H1 (cell line): Measurements from ENCODE around the gene PRKN. TPM values are rescaled to one million over a fixed set of nuclear protein-coding genes. Genes with fewer than 3 reads are reported as not detected.
A peak's percentile ranks its signal among the peaks of the same experiment; 100 is the strongest.

Experiments used
- CTCF ChIA-PET: fragments of 300-600 bp; sonication (Branson Sonifier 250); formaldehyde crosslinking; loops from one replicate; lab custom pipeline; 2021; ENCODE audit not compliant: partially characterized antibody; lab: Charles Lee
- POLR2A ChIA-PET: fragments of 300-600 bp; sonication (Branson Sonifier 250); formaldehyde crosslinking; loops from one replicate; lab custom pipeline; 2021; ENCODE audit warnings: inconsistent platforms; ENCODE audit not compliant: partially characterized antibody; lab: Charles Lee
- DNase-seq, 2 experiments: peaks; one replicate each; pipeline versions ENCODE4 v3.0.0 to v3.0.0-alpha.2; 2010 to 2022; ENCODE audit warnings: low spot score in 2 of 2, low read depth in 1 of 2, mixed read lengths in 1 of 2
- FAIRE-seq: peaks from 2 replicates; lab custom pipeline; 2011; peaks lifted over from hg19 to GRCh38; lab: Jason Lieb, UNC
- H2AFZ ChIP-seq: 2 replicates; pipeline ENCODE4 v1.8.1; 2012; ENCODE audit warnings: low read length, inconsistent platforms
- H2AK5ac ChIP-seq: 2 replicates; pipeline ENCODE4 v1.6.1; 2013; ENCODE audit warnings: low read depth, low read length
- H2BK120ac ChIP-seq: replicated peaks from 2 replicates; pipeline ENCODE3; 2013; ENCODE audit warnings: low read depth, low read length, inconsistent platforms
- H2BK12ac ChIP-seq: 2 replicates; pipeline ENCODE4 v1.6.1; 2013; ENCODE audit warnings: low read depth, low read length
- H2BK15ac ChIP-seq: 2 replicates; pipeline ENCODE4 v1.6.1; 2013; ENCODE audit warnings: low read length
- H2BK20ac ChIP-seq: 2 replicates; pipeline ENCODE4 v1.6.1; 2013; ENCODE audit warnings: low read length
- H2BK5ac ChIP-seq: 2 replicates; pipeline ENCODE4 v1.6.1; 2013; ENCODE audit warnings: low read depth, low read length
- H3K14ac ChIP-seq: 2 replicates; pipeline ENCODE4 v1.6.1; 2013; ENCODE audit warnings: inconsistent platforms; ENCODE audit not compliant: insufficient read length
- H3K18ac ChIP-seq: 2 replicates; pipeline ENCODE4 v1.6.1; 2013; ENCODE audit warnings: low read length; ENCODE audit errors: extremely low read depth
- H3K23ac ChIP-seq: 2 replicates; pipeline ENCODE4 v1.6.1; 2013; ENCODE audit warnings: inconsistent platforms; ENCODE audit not compliant: insufficient read length
- H3K23me2 ChIP-seq: 2 replicates; pipeline ENCODE4 v1.6.1; 2013; ENCODE audit warnings: low read depth, low read length
- H3K27ac ChIP-seq: 2 replicates; pipeline ENCODE4 v1.6.1; 2011; ENCODE audit warnings: low read depth, low read length, inconsistent platforms
- H3K27me3 ChIP-seq, 4 experiments: replicated peaks in 1 of 4; 1 replicate in 1 of 4; 2 replicates in 3 of 4; pipeline versions ENCODE4 v1.6.1 to v1.8.1; 2011 to 2013; ENCODE audit warnings: low read length in 3 of 4, mild to moderate bottlenecking in 3 of 4, inconsistent platforms in 2 of 4, mixed read lengths in 2 of 4, moderate library complexity in 1 of 4; ENCODE audit not compliant: control insufficient read depth in 3 of 4, insufficient read depth in 3 of 4; ENCODE audit errors: extremely low read depth in 1 of 4
- H3K36me3 ChIP-seq, 4 experiments: 2 replicates each; pipeline versions ENCODE4 v1.6.1 to v1.8.1; 2011 to 2013; ENCODE audit warnings: mild to moderate bottlenecking in 4 of 4, low read length in 3 of 4, moderate library complexity in 2 of 4, control low read depth in 1 of 4, inconsistent platforms in 1 of 4; ENCODE audit not compliant: insufficient read depth in 4 of 4, control insufficient read depth in 2 of 4
- H3K4ac ChIP-seq: replicated peaks from 2 replicates; pipeline ENCODE3; 2013; ENCODE audit warnings: low read length, low read depth, mixed read lengths, inconsistent platforms; ENCODE audit not compliant: insufficient read length
- H3K4me1 ChIP-seq, 4 experiments: replicated peaks in 1 of 4; 1 replicate in 1 of 4; 2 replicates in 3 of 4; pipeline versions ENCODE4 v1.6.1 to v1.8.1; 2011 to 2013; ENCODE audit warnings: low read length in 3 of 4, inconsistent platforms in 2 of 4, mixed read lengths in 1 of 4; ENCODE audit not compliant: insufficient read depth in 4 of 4, control insufficient read depth in 3 of 4
- H3K4me2 ChIP-seq, 2 experiments: 2 replicates each; pipeline versions ENCODE4 v1.6.1 to v1.8.1; 2011 to 2013; ENCODE audit warnings: low read depth in 2 of 2, low read length in 2 of 2, control low read depth in 1 of 2, inconsistent platforms in 1 of 2, mild to moderate bottlenecking in 1 of 2; ENCODE audit not compliant: insufficient read depth in 1 of 2
- H3K4me3 ChIP-seq, 4 experiments: fragments of 200-600, 300-600 bp in 1 of 4; sonication (generic), shearing (Covaris generic), sonication (Bioruptor Twin) in 1 of 4; 2 replicates each; pipeline versions ENCODE4 v1.5.1 to v1.8.1; 2011 to 2016; ENCODE audit warnings: low read length in 4 of 4, low read depth in 3 of 4, control low read depth in 2 of 4, inconsistent platforms in 2 of 4, mild to moderate bottlenecking in 2 of 4, mixed read lengths in 1 of 4, moderate library complexity in 1 of 4; ENCODE audit not compliant: insufficient read depth in 2 of 4; ENCODE audit errors: extremely low read depth in 1 of 4
- H3K56ac ChIP-seq: replicated peaks from 2 replicates; pipeline ENCODE3; 2013; ENCODE audit warnings: low read depth, mild to moderate bottlenecking, mixed read lengths, low read length, inconsistent platforms; ENCODE audit not compliant: insufficient read length
- H3K79me1 ChIP-seq: 2 replicates; pipeline ENCODE4 v1.6.1; 2013; ENCODE audit warnings: low read depth, low read length, control low read depth
- H3K79me2 ChIP-seq, 2 experiments: 2 replicates each; pipeline versions ENCODE4 v1.6.1 to v1.8.1; 2012 to 2013; ENCODE audit warnings: low read length in 2 of 2, mild to moderate bottlenecking in 2 of 2, inconsistent platforms in 1 of 2; ENCODE audit not compliant: insufficient read depth in 2 of 2, control insufficient read depth in 1 of 2
- H3K9ac ChIP-seq, 4 experiments: replicated peaks in 1 of 4; 1 replicate in 1 of 4; 2 replicates in 3 of 4; pipeline versions ENCODE4 v1.6.1 to v1.8.1; 2011 to 2013; ENCODE audit warnings: low read depth in 3 of 4, low read length in 3 of 4, control low read depth in 2 of 4, mild to moderate bottlenecking in 2 of 4, moderate library complexity in 2 of 4, inconsistent platforms in 1 of 4; ENCODE audit errors: extremely low read depth in 1 of 4
- H3K9me3 ChIP-seq, 2 experiments: 2 replicates each; pipeline versions ENCODE4 v1.6.1 to v1.8.1; 2012 to 2013; ENCODE audit warnings: mild to moderate bottlenecking in 2 of 2, moderate library complexity in 2 of 2, control low read depth in 1 of 2, inconsistent platforms in 1 of 2, low read depth in 1 of 2, low read length in 1 of 2, mixed read lengths in 1 of 2; ENCODE audit not compliant: insufficient read depth in 2 of 2
- H4K20me1 ChIP-seq, 2 experiments: replicated peaks in 1 of 2; 2 replicates each; pipeline versions ENCODE3 to v1.8.1; 2011 to 2013; ENCODE audit warnings: inconsistent platforms in 2 of 2, low read length in 2 of 2, mild to moderate bottlenecking in 1 of 2; ENCODE audit not compliant: insufficient read depth in 2 of 2, control insufficient read depth in 1 of 2
- H4K5ac ChIP-seq: 2 replicates; pipeline ENCODE4 v1.6.1; 2013; ENCODE audit warnings: low read length, low read depth, mixed read lengths, inconsistent platforms; ENCODE audit not compliant: insufficient read length
- H4K8ac ChIP-seq: 2 replicates; pipeline ENCODE4 v1.8.0; 2013; ENCODE audit warnings: mild to moderate bottlenecking, moderate library complexity, low read length, inconsistent platforms; ENCODE audit not compliant: insufficient read depth; ENCODE audit errors: extremely low read depth
- H4K91ac ChIP-seq: replicated peaks from 2 replicates; pipeline ENCODE3; 2013; ENCODE audit warnings: low read length, mixed read lengths, inconsistent platforms; ENCODE audit not compliant: insufficient read length
- ASH2L ChIP-seq: fragments of 200-600, 300-600 bp; sonication (generic); IDR thresholded peaks from one replicate; pipeline ENCODE4 v1.7.1; 2017; ENCODE audit warnings: low read length
- WGBS, 2 experiments: shearing (Covaris generic) in 1 of 2; methylation state at CpG; one replicate each; pipeline versions ENCODE4 v1.1.6 to v1.1.7; 2013 to 2015; ENCODE audit warnings: low lambda C conversion rate in 2 of 2, mixed read lengths in 2 of 2, inconsistent platforms in 1 of 2, low coverage in 1 of 2, missing lambda C conversion rate in 1 of 2; ENCODE audit not compliant: insufficient replicate concordance in 2 of 2, insufficient coverage in 1 of 2, insufficient read length in 1 of 2; ENCODE audit errors: extremely low coverage in 1 of 2, missing lambda C conversion rate in 1 of 2; 5-methylcytosine and 5-hydroxymethylcytosine counted together
- polyA plus RNA-seq, 7 experiments: library from polyadenylated mRNA; depleted of rRNA in 3 of 7; stranded (reverse) in 5 of 7; unstranded in 2 of 7; fragments of >200 nt in 5 of 7; fragments of 200-250 nt in 2 of 7; gene quantifications; 1 replicate in 5 of 7; 2 replicates in 1 of 7; 4 replicates in 1 of 7; pipeline versions ENCODE4 v1.2.1 to v1.2.3, GENCODE V29; 2011 to 2013; ENCODE audit warnings: missing spikeins in 2 of 7, mixed read lengths in 2 of 7
- total RNA-seq: library from RNA; stranded (reverse); fragmentation: NEBNext Ultra II Directional; extraction: Animal tissue kit (Norgen Biotek cat#: 25700); gene quantifications from 2 replicates; pipeline ENCODE4 v1.2.1, GENCODE V29; 2021
- TF ChIP-seq, protein P1 (sequence below), 3 experiments: IDR thresholded peaks; 1 replicate in 2 of 3; 2 replicates in 1 of 3; pipeline versions ENCODE4 v1.5.1 to v1.6.1; 2011; ENCODE audit warnings: low read length in 3 of 3, mild to moderate bottlenecking in 3 of 3, inconsistent platforms in 2 of 3, low read depth in 1 of 3, moderate library complexity in 1 of 3; ENCODE audit not compliant: insufficient read depth in 1 of 3; ENCODE audit errors: control extremely low read depth in 1 of 3

Gene PRKN
- total and polyA plus RNA-seq, 2 of the 8 experiments (the other 6 are each of a cell fraction or from before 2014, with no cell fraction given) = 0.13 to 0.29 TPM

GRCh38 chr6:161361529-161361928 is 1366.0 kb downstream of the PRKN start:
- Histone ChIP-seq H3K9ac (no peak overlapping the region), H3K23ac (no peak overlapping the region), H4K91ac (no peak overlapping the region), H3K9me3 (0 out of 4 replicates have a peak, but pooled peaks cover 3 to 8% of the 10 kb centered on the region in 2 experiments), H2BK120ac (no peak overlapping the region), H3K56ac (no peak overlapping the region), H3K36me3 (no peaks in the 10 kb centered on the region), H4K20me1 (no peaks in the 10 kb centered on the region), H3K4me3 (no peak overlapping the region), H2BK15ac (no peak overlapping the region), H2AFZ (no peak overlapping the region), H3K18ac (no peak overlapping the region), H3K14ac (no peak overlapping the region), H4K5ac (no peak overlapping the region), H2BK5ac (no peak overlapping the region), H2BK20ac (no peak overlapping the region), H3K4me2 (no peak overlapping the region), H4K8ac (no peak overlapping the region), H3K23me2 (no peaks in the 10 kb centered on the region), H3K79me1 (no peaks in the 10 kb centered on the region), H2AK5ac (no peak overlapping the region), H3K4me1 (no peaks in the 10 kb centered on the region), H3K4ac (no peak overlapping the region), H3K79me2 (no peaks in the 10 kb centered on the region), H3K27ac (no peak overlapping the region), H2BK12ac (no peak overlapping the region), H3K27me3 (no peaks in the 10 kb centered on the region)
- no peak for DNase-seq
- no peak for FAIRE-seq
- no peak for TF ChIP-seq ASH2L
- TF ChIP-seq, protein P1, sequence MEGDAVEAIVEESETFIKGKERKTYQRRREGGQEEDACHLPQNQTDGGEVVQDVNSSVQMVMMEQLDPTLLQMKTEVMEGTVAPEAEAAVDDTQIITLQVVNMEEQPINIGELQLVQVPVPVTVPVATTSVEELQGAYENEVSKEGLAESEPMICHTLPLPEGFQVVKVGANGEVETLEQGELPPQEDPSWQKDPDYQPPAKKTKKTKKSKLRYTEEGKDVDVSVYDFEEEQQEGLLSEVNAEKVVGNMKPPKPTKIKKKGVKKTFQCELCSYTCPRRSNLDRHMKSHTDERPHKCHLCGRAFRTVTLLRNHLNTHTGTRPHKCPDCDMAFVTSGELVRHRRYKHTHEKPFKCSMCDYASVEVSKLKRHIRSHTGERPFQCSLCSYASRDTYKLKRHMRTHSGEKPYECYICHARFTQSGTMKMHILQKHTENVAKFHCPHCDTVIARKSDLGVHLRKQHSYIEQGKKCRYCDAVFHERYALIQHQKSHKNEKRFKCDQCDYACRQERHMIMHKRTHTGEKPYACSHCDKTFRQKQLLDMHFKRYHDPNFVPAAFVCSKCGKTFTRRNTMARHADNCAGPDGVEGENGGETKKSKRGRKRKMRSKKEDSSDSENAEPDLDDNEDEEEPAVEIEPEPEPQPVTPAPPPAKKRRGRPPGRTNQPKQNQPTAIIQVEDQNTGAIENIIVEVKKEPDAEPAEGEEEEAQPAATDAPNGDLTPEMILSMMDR (IDR thresholded peaks at IDR 0.05; ENCODE audit: control extremely low read depth in 1 of 3, insufficient read depth in 1 of 3, low read depth in 1 of 3, low read length in 3 of 3) = peak in 1 of 3 experiments; percentile 12; a peak in 1 of 4 replicates
- WGBS, 2 experiments = 80% methylated on average over 8 of the region's 9 CpGs; no CpG with 5 or more reads in 1 of the 2 experiments
- ChIA-PET CTCF (interaction anchor here (1.0 to 6.4 kb wide), 3 partner anchors 8 to 87 kb away, joined by 3 to 67 read pairs (median 7); no protein-coding TSS in a partner anchor), POLR2A (no interaction called here)
